ENCODE measurements around the gene RALGAPA2. TPM values are rescaled to one million over a fixed set of nuclear protein-coding genes. Genes with fewer than 3 reads are reported as not detected.

The RALGAPA2 gene
- polyA plus RNA-seq, 4 donors = 7.6 to 34.3 (median 17.7) TPM

DNA sequence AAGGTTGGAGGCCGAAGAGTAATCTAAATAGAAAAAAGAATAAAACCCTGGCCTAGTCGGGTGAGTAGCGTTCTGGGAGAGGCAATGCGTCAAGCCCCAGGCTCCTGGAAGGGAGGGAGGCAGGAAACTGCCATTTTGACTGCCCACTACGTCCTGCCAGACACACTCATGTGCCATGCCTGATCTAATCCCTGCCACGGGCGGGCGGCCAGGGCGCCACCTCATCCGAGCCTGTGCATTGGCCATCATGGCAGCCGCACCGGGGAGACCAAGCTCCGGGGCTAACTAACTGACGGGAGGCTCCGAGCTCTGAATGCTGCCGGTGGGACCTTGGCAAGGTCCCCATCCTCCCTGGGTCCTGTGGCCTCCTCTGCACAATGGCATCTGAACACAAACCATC, 275.8 kb downstream of the RALGAPA2 start:
- peaks cover 0 to 39% (median 2%) of the 10 kb centered on the region in 3 donors for H3K36me3 ChIP-seq (ENCODE audit: control insufficient read depth in 3 of 3, insufficient read depth in 2 of 3, low read depth in 1 of 3, low read length in 3 of 3)
- DNase-seq (no peak), FAIRE-seq (no peak)
- H3K27ac ChIP-seq (ENCODE audit: low read depth in 1 of 3, low read length in 2 of 3) = no peak overlapping the region
- no peak overlapping the region for H3K4me3 ChIP-seq (ENCODE audit: low read depth in 1 of 3, low read length in 3 of 3)
- 94 to 99% (median 95%) methylated on average over 16 of the region's 16 CpGs for WGBS, 3 donors
- H3K4me1 ChIP-seq (ENCODE audit: control insufficient read depth in 3 of 3, insufficient read depth in 2 of 3, low read depth in 1 of 3, low read length in 2 of 3) = peaks cover 0 to 3% (median 0%) of the 10 kb centered on the region in 3 donors
- H3K9me3 ChIP-seq (ENCODE audit: control insufficient read depth in 2 of 2, insufficient read depth in 1 of 2, low read depth in 1 of 2, low read length in 1 of 2) = no peaks in the 10 kb centered on the region
- no peaks in the 10 kb centered on the region for H3K27me3 ChIP-seq (ENCODE audit: control insufficient read depth in 3 of 3, insufficient read depth in 3 of 3, low read length in 3 of 3)

GRCh38 chr20:20435453-20435852, 277.0 kb downstream of the RALGAPA2 start:
- Histone ChIP-seq H3K4me1 (ENCODE audit: control insufficient read depth in 3 of 3, insufficient read depth in 2 of 3, low read depth in 1 of 3, low read length in 2 of 3) (peaks cover 0 to 3% (median 0%) of the 10 kb centered on the region in 3 donors), H3K27ac (ENCODE audit: low read depth in 1 of 3, low read length in 2 of 3) (no peak overlapping the region), H3K9me3 (ENCODE audit: control insufficient read depth in 2 of 2, insufficient read depth in 1 of 2, low read depth in 1 of 2, low read length in 1 of 2) (no peaks in the 10 kb centered on the region), H3K36me3 (ENCODE audit: control insufficient read depth in 3 of 3, insufficient read depth in 2 of 3, low read depth in 1 of 3, low read length in 3 of 3) (peaks cover 0 to 40% (median 2%) of the 10 kb centered on the region in 3 donors), H3K4me3 (ENCODE audit: low read depth in 1 of 3, low read length in 3 of 3) (no peak overlapping the region), H3K27me3 (ENCODE audit: control insufficient read depth in 3 of 3, insufficient read depth in 3 of 3, low read length in 3 of 3) (no peaks in the 10 kb centered on the region)
- no peak for FAIRE-seq
- no peak for DNase-seq
- 85 to 97% (median 90%) methylated on average over 6 of the region's 6 CpGs for WGBS, 3 donors

DNA sequence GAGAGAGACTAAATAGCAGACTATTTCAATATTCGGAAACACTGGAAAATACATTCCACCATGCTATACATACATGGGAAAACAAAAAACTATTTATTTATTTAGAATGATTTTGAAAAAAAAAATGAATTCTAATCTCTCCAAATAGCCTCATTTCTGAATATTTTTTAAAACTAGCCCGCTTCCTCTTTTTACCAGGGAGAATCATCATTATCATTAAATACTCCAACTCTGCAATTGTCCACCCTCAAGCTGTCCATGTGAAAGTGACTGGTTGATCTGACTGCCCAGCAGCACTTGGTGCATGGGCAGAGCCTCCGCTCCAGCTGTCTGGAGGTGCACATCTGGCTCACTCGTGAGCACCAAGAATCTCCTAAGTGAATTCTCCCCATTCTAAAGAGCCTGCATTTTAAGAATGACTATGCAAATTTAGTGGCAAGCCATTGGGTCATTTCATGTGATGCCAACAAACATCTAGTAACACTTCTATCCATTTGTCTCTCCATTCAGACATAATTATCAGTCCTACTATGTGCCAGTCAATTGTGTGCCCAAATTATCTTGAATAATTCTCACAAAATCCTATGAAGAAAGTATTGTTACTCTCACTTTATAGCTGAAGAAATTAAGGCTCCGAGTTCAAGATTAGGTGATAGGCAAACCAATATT, 279.7 kb downstream of the RALGAPA2 start:
- Histone ChIP-seq H3K27me3 (ENCODE audit: control insufficient read depth in 3 of 3, insufficient read depth in 3 of 3, low read length in 3 of 3) (no peaks in the 10 kb centered on the region), H3K36me3 (ENCODE audit: control insufficient read depth in 3 of 3, insufficient read depth in 2 of 3, low read depth in 1 of 3, low read length in 3 of 3) (peaks cover 0 to 41% (median 2%) of the 10 kb centered on the region in 3 donors), H3K9me3 (ENCODE audit: control insufficient read depth in 2 of 2, insufficient read depth in 1 of 2, low read depth in 1 of 2, low read length in 1 of 2) (no peaks in the 10 kb centered on the region), H3K27ac (ENCODE audit: low read depth in 1 of 3, low read length in 2 of 3) (no peak overlapping the region), H3K4me3 (ENCODE audit: low read depth in 1 of 3, low read length in 3 of 3) (no peak overlapping the region), H3K4me1 (ENCODE audit: control insufficient read depth in 3 of 3, insufficient read depth in 2 of 3, low read depth in 1 of 3, low read length in 2 of 3) (peaks cover 0 to 3% (median 0%) of the 10 kb centered on the region in 3 donors)
- 97% methylated on average over 5 of the region's 5 CpGs for WGBS, 3 donors
- DNase-seq = no peak
- FAIRE-seq = no peak

DNA sequence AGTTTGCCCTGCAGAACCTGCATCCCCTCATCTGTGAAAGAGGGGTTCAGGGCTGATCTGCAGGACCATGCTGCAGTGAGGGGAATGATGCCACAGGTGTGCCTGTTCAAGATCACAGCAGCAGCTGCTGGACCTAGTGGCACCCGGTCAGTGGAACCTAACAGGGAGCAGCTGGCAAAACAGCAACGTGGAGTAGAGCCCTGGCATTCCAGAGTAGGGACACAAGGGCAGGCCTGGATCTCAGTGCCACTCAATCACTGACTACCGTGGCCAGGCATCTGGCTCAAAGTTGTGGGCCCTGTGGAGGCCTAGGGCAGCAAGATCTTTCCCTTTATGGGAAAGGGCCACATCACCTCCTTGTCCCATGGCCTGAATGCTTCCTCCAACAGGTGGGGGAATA, 282.4 kb downstream of the RALGAPA2 start:
- Histone ChIP-seq H3K36me3 (ENCODE audit: control insufficient read depth in 3 of 3, insufficient read depth in 2 of 3, low read depth in 1 of 3, low read length in 3 of 3) (peaks cover 0 to 26% (median 2%) of the 10 kb centered on the region in 3 donors), H3K27me3 (ENCODE audit: control insufficient read depth in 3 of 3, insufficient read depth in 3 of 3, low read length in 3 of 3) (no peaks in the 10 kb centered on the region), H3K9me3 (ENCODE audit: control insufficient read depth in 2 of 2, insufficient read depth in 1 of 2, low read depth in 1 of 2, low read length in 1 of 2) (no peaks in the 10 kb centered on the region), H3K4me3 (ENCODE audit: low read depth in 1 of 3, low read length in 3 of 3) (no peak overlapping the region), H3K27ac (ENCODE audit: low read depth in 1 of 3, low read length in 2 of 3) (no peak overlapping the region), H3K4me1 (ENCODE audit: control insufficient read depth in 3 of 3, insufficient read depth in 2 of 3, low read depth in 1 of 3, low read length in 2 of 3) (no peaks in the 10 kb centered on the region)
- FAIRE-seq (no peak), DNase-seq (no peak)
- 82 to 90% (median 85%) methylated on average over 3 of the region's 3 CpGs for WGBS, 3 donors

DNA sequence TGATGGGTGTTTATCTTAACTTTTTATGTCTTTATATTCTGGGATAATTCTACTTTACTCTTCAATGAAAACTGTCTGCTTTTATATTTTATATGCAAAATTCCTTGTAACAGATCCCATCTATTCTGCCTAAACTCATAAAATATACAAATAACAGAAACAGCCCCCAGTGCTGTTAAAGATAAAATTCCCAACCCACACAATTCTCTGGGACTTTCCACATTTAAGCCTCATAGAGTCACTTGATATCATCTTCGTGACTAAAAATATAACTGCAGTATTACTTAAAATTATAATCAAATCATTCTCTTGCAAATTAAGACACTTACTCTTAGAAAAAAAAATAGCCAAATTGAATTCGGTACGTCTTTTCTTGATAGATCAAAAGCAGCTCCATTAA, 284.4 kb downstream of the RALGAPA2 start:
- FAIRE-seq = no peak
- no peak for DNase-seq
- no peak overlapping the region for H3K4me3 ChIP-seq (ENCODE audit: low read depth in 1 of 3, low read length in 3 of 3)
- peaks cover 0 to 20% (median 2%) of the 10 kb centered on the region in 3 donors for H3K36me3 ChIP-seq (ENCODE audit: control insufficient read depth in 3 of 3, insufficient read depth in 2 of 3, low read depth in 1 of 3, low read length in 3 of 3)
- H3K27ac ChIP-seq (ENCODE audit: low read depth in 1 of 3, low read length in 2 of 3) = no peak overlapping the region
- WGBS, 3 donors = 83 to 92% (median 88%) methylated on average over 3 of the region's 3 CpGs
- H3K27me3 ChIP-seq (ENCODE audit: control insufficient read depth in 3 of 3, insufficient read depth in 3 of 3, low read length in 3 of 3) = no peaks in the 10 kb centered on the region
- H3K4me1 ChIP-seq (ENCODE audit: control insufficient read depth in 3 of 3, insufficient read depth in 2 of 3, low read depth in 1 of 3, low read length in 2 of 3) = no peaks in the 10 kb centered on the region
- H3K9me3 ChIP-seq (ENCODE audit: control insufficient read depth in 2 of 2, insufficient read depth in 1 of 2, low read depth in 1 of 2, low read length in 1 of 2) = no peaks in the 10 kb centered on the region

GRCh38 chr20:20427227-20427864, 285.1 kb downstream of the RALGAPA2 start:
- H3K36me3 ChIP-seq (ENCODE audit: control insufficient read depth in 3 of 3, insufficient read depth in 2 of 3, low read depth in 1 of 3, low read length in 3 of 3) = peaks cover 0 to 25% (median 2%) of the 10 kb centered on the region in 3 donors
- FAIRE-seq = no peak
- no peak for DNase-seq
- H3K9me3 ChIP-seq (ENCODE audit: control insufficient read depth in 2 of 2, insufficient read depth in 1 of 2, low read depth in 1 of 2, low read length in 1 of 2) = no peaks in the 10 kb centered on the region
- no peaks in the 10 kb centered on the region for H3K4me1 ChIP-seq (ENCODE audit: control insufficient read depth in 3 of 3, insufficient read depth in 2 of 3, low read depth in 1 of 3, low read length in 2 of 3)
- WGBS, 3 donors = 86 to 94% (median 91%) methylated on average over 11 of the region's 11 CpGs
- H3K27me3 ChIP-seq (ENCODE audit: control insufficient read depth in 3 of 3, insufficient read depth in 3 of 3, low read length in 3 of 3) = no peaks in the 10 kb centered on the region
- H3K27ac ChIP-seq (ENCODE audit: low read depth in 1 of 3, low read length in 2 of 3) = no peak overlapping the region
- H3K4me3 ChIP-seq (ENCODE audit: low read depth in 1 of 3, low read length in 3 of 3) = no peak overlapping the region

DNA sequence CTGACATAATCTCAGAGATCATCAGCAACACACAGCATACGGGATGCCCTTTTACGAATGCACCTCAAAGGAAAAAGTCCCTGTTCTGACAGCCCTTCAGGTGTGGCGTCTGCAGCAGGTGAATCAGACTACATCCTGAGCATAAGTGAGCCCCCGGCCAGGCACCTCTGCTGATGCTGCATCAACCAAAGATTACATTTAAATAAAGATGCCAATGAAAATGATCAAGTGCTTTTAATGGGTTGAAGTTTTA, 285.9 kb downstream of the RALGAPA2 start:
- FAIRE-seq (no peak), DNase-seq (no peak)
- WGBS, 3 donors = 77 to 90% (median 83%) methylated on average over 4 of the region's 4 CpGs
- Histone ChIP-seq H3K27ac (ENCODE audit: low read depth in 1 of 3, low read length in 2 of 3) (no peak overlapping the region), H3K36me3 (ENCODE audit: control insufficient read depth in 3 of 3, insufficient read depth in 2 of 3, low read depth in 1 of 3, low read length in 3 of 3) (peaks cover 0 to 26% (median 2%) of the 10 kb centered on the region in 3 donors), H3K9me3 (ENCODE audit: control insufficient read depth in 2 of 2, insufficient read depth in 1 of 2, low read depth in 1 of 2, low read length in 1 of 2) (no peaks in the 10 kb centered on the region), H3K4me3 (ENCODE audit: low read depth in 1 of 3, low read length in 3 of 3) (no peak overlapping the region), H3K27me3 (ENCODE audit: control insufficient read depth in 3 of 3, insufficient read depth in 3 of 3, low read length in 3 of 3) (no peaks in the 10 kb centered on the region), H3K4me1 (ENCODE audit: control insufficient read depth in 3 of 3, insufficient read depth in 2 of 3, low read depth in 1 of 3, low read length in 2 of 3) (no peaks in the 10 kb centered on the region)

DNA sequence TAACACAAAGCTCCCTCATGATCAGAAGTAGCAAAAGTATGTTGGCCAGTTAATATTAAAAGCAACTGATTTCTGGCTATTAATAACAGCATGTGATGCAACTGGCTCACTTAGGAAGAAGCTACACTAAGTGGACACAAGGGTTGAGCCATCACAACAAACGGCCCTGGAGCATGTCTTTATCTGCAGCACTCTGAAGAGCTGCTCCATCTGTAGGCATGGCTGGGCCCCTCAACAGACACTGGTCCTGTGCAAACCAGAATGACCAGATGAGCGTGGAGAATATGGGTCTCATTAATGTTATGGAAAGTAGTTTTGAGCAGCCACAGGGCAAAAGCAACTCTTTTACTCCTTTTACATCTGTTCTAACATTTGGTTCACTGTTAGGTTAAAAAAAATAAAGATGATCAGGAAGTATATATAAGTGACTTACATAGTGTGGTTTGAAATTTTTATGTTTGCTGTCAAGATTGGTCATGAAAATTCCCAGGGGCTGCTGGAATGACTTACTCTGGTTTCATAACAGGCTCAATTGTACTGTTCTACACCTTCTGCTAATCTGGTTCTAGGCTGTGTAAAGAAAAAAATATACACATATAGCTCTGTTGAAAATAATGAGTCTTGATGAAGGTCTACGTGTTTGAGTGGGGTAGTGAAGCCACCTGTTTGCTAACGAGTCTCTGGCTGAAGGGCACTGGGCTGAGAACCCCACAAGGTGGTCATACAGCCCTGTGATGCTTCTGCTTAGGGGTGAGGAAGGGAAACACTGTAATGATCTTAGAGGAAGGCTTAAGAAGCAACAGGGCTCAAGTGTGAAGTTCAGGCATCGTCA, 286.4 kb downstream of the RALGAPA2 start:
- DNase-seq = no peak
- no peak overlapping the region for H3K4me3 ChIP-seq (ENCODE audit: low read depth in 1 of 3, low read length in 3 of 3)
- H3K9me3 ChIP-seq (ENCODE audit: control insufficient read depth in 2 of 2, insufficient read depth in 1 of 2, low read depth in 1 of 2, low read length in 1 of 2) = no peaks in the 10 kb centered on the region
- FAIRE-seq = no peak
- no peaks in the 10 kb centered on the region for H3K27me3 ChIP-seq (ENCODE audit: control insufficient read depth in 3 of 3, insufficient read depth in 3 of 3, low read length in 3 of 3)
- WGBS, 3 donors = 71 to 79% (median 74%) methylated on average over 5 of the region's 5 CpGs
- H3K4me1 ChIP-seq (ENCODE audit: control insufficient read depth in 3 of 3, insufficient read depth in 2 of 3, low read depth in 1 of 3, low read length in 2 of 3) = no peaks in the 10 kb centered on the region
- H3K36me3 ChIP-seq (ENCODE audit: control insufficient read depth in 3 of 3, insufficient read depth in 2 of 3, low read depth in 1 of 3, low read length in 3 of 3) = peaks cover 0 to 23% (median 2%) of the 10 kb centered on the region in 3 donors
- no peak overlapping the region for H3K27ac ChIP-seq (ENCODE audit: low read depth in 1 of 3, low read length in 2 of 3)
